HEK293T (cell line): ENCODE data around the gene HLCS.

Experiments used
- CTCF ChIA-PET: fragments of 350-600 bp; formaldehyde crosslinking; extraction: SDS; loops from one replicate; lab custom pipeline; 2021; ENCODE audit warnings: antibody characterized with exemption, inconsistent platforms; lab: Yijun Ruan, JAX
- POLR2A ChIA-PET: fragments of 350-600 bp; formaldehyde crosslinking; extraction: SDS; loops from one replicate; lab custom pipeline; 2020; ENCODE audit warnings: antibody characterized with exemption, inconsistent platforms; lab: Yijun Ruan, JAX
- DNase-seq: peaks from one replicate; pipeline ENCODE4 v3.0.0; 2012; ENCODE audit warnings: mixed read lengths; ENCODE audit errors: extremely low spot score
- ARNT ChIP-seq: fragments of 450-650 bp; IDR thresholded peaks from 2 replicates; pipeline ENCODE4 v1.6.1; 2017; ENCODE audit warnings: mild to moderate bottlenecking
- BHLHE40 ChIP-seq: fragments of 450-650 bp; IDR thresholded peaks from 2 replicates; pipeline ENCODE4 v1.6.1; 2016; ENCODE audit warnings: mild to moderate bottlenecking, moderate library complexity, borderline replicate concordance
- CTBP1 ChIP-seq: fragments of 450-650 bp; IDR thresholded peaks from 2 replicates; pipeline ENCODE4 v1.6.1; 2016; ENCODE audit warnings: borderline replicate concordance
- ELF4 ChIP-seq: fragments of 450-650 bp; IDR thresholded peaks from 2 replicates; pipeline ENCODE4 v1.6.1; 2017; ENCODE audit warnings: antibody characterized with exemption
- FOXA1 ChIP-seq: fragments of 450-650 bp; IDR thresholded peaks from 2 replicates; pipeline ENCODE4 v1.6.1; 2016; ENCODE audit warnings: mild to moderate bottlenecking
- FOXK2 ChIP-seq: fragments of 450-650 bp; IDR thresholded peaks from 2 replicates; pipeline ENCODE4 v1.6.1; 2016; ENCODE audit warnings: mild to moderate bottlenecking
- FOXM1 ChIP-seq: fragments of 450-650 bp; IDR thresholded peaks from 2 replicates; pipeline ENCODE4 v1.6.1; 2017; ENCODE audit warnings: mild to moderate bottlenecking, borderline replicate concordance
- HDGF ChIP-seq: fragments of 450-650 bp; IDR thresholded peaks from 2 replicates; pipeline ENCODE4 v1.6.1; 2017; ENCODE audit warnings: antibody characterized with exemption, borderline replicate concordance
- L3MBTL2 ChIP-seq: fragments of 450-650 bp; conservative IDR thresholded peaks from 2 replicates; pipeline ENCODE4 v1.6.1; 2016; ENCODE audit warnings: mild to moderate bottlenecking
- LEF1 ChIP-seq: fragments of 450-650 bp; IDR thresholded peaks from 2 replicates; pipeline ENCODE4 v1.6.1; 2017; ENCODE audit warnings: mild to moderate bottlenecking, borderline replicate concordance
- NFRKB ChIP-seq: fragments of 450-650 bp; IDR thresholded peaks from 2 replicates; pipeline ENCODE4 v1.6.1; 2016; ENCODE audit warnings: mild to moderate bottlenecking, moderate library complexity
- PKNOX1 ChIP-seq: fragments of 450-650 bp; IDR thresholded peaks from 2 replicates; pipeline ENCODE4 v1.6.1; 2016
- SP1 ChIP-seq: fragments of 450-650 bp; IDR thresholded peaks from 2 replicates; pipeline ENCODE4 v1.6.1; 2017
- SUZ12 ChIP-seq: fragments of 450-650 bp; IDR thresholded peaks from 2 replicates; pipeline ENCODE4 v1.6.1; 2016; ENCODE audit warnings: mild to moderate bottlenecking
- TARDBP ChIP-seq: fragments of 450-650 bp; IDR thresholded peaks from 2 replicates; pipeline ENCODE4 v1.6.1; 2016
- ZNF384 ChIP-seq: fragments of 450-650 bp; IDR thresholded peaks from 2 replicates; pipeline ENCODE4 v1.6.1; 2016

The HLCS gene

GRCh38 chr21:36902793-36903192 is 63.7 kb downstream of the HLCS start:
- DNase-seq = no peak
- POLR2A ChIA-PET = no interaction called here
- CTCF ChIA-PET = no interaction called here
- TF ChIP-seq ELF4 (no peak), NFRKB (no peak), LEF1 (no peak), PKNOX1 (no peak), BHLHE40 (no peak), ARNT (no peak), CTBP1 (no peak), HDGF (no peak), FOXA1 (no peak), FOXM1 (no peak), ZNF384 (no peak), SP1 (no peak), L3MBTL2 (no peak), TARDBP (no peak), SUZ12 (no peak), FOXK2 (no peak)

- no peak for TF ChIP-seq FOXM1
- no peak for TF ChIP-seq HDGF
- no peak for TF ChIP-seq FOXK2
- no peak for TF ChIP-seq NFRKB
- TF ChIP-seq ELF4 = no peak
- TF ChIP-seq PKNOX1 = no peak
- TF ChIP-seq ZNF384 = no peak
- TF ChIP-seq CTBP1 = no peak
- no peak for TF ChIP-seq SP1
- no peak for TF ChIP-seq LEF1
- TF ChIP-seq FOXA1 = no peak
- no peak for TF ChIP-seq TARDBP
- no peak for TF ChIP-seq ARNT
- no peak for TF ChIP-seq SUZ12
- no peak for TF ChIP-seq L3MBTL2
- no peak for TF ChIP-seq BHLHE40
- DNase-seq = no peak
- ChIA-PET CTCF (no interaction called here), POLR2A (no interaction called here)
These were observed 64.1 kb downstream of the HLCS start for GRCh38 chr21:36902331-36902730.

- CTCF ChIA-PET = no interaction called here
- no peak for DNase-seq
- no peak for TF ChIP-seq FOXM1
- no peak for TF ChIP-seq ARNT
- no peak for TF ChIP-seq NFRKB
- no peak for TF ChIP-seq LEF1
- TF ChIP-seq ZNF384 = no peak
- no peak for TF ChIP-seq L3MBTL2
- TF ChIP-seq TARDBP = no peak
- TF ChIP-seq SP1 = no peak
- TF ChIP-seq FOXK2 = no peak
- TF ChIP-seq PKNOX1 = no peak
- TF ChIP-seq ELF4 = no peak
- TF ChIP-seq SUZ12 = no peak
- no peak for TF ChIP-seq FOXA1
- POLR2A ChIA-PET = no interaction called here
These were observed 64.9 kb downstream of the HLCS start for GRCh38 chr21:36901575-36901974.

- CTCF ChIA-PET = no interaction called here
- DNase-seq = no peak
- POLR2A ChIA-PET = no interaction called here
- TF ChIP-seq HDGF (no peak), LEF1 (no peak), CTBP1 (no peak), SUZ12 (no peak), L3MBTL2 (no peak), TARDBP (no peak), FOXM1 (no peak), FOXK2 (no peak), PKNOX1 (no peak), BHLHE40 (no peak)
These were observed 72.9 kb downstream of the HLCS start for GRCh38 chr21:36893581-36893980.

- DNase-seq = no peak
- CTCF ChIA-PET = no interaction called here
- POLR2A ChIA-PET = no interaction called here
- TF ChIP-seq CTBP1 (no peak), PKNOX1 (no peak), TARDBP (no peak), SP1 (no peak), LEF1 (no peak), SUZ12 (no peak), L3MBTL2 (no peak), BHLHE40 (no peak), ARNT (no peak), FOXK2 (no peak), HDGF (no peak), ZNF384 (no peak)
These were observed 74.3 kb downstream of the HLCS start for GRCh38 chr21:36892201-36892600.
